Activated CD4-positive, CD25-positive, alpha-beta regulatory T cell (primary cell): ENCODE data around the gene COL4A1.

Source experiments
- DNase-seq, 4 experiments: peaks; one replicate each; lab custom pipeline; 2025; lab: John Stamatoyannopoulos, UW

Gene COL4A1

DNA sequence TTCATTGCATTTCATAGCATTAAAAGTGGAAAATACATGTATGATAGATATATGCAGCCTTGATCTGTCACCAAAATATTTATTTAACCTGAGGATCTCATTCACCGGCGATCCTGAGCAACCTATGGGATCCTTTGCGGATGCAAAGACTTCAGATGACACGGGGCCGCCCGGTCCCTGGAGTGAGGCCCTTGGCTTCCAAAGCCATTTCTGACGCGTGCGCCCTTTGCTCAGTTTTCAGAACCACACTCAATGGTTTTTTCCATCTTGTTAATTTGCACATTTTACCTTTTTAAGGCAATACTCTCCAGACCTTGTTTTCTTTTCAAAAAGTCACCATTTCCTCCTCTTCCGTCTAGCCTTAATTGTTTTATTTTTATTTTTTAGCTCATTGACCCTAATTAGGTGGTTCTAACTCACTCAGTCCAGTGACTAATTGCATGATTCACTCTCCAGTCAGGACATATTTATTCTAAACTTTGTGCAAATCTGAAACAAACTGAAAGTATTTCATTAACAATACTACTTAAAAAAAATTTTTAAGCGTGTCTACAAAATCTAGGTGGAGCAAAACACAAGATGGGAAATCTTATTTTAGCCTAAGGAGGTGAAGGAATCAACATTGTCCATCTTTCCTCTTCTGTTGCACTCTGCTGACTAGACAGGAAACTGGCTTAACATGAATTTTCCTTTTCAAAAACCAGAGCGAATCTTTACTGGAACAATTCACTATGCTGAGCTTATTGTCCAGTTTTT, 47.9 kb downstream of the COL4A1 start:
- no peak for DNase-seq

DNA sequence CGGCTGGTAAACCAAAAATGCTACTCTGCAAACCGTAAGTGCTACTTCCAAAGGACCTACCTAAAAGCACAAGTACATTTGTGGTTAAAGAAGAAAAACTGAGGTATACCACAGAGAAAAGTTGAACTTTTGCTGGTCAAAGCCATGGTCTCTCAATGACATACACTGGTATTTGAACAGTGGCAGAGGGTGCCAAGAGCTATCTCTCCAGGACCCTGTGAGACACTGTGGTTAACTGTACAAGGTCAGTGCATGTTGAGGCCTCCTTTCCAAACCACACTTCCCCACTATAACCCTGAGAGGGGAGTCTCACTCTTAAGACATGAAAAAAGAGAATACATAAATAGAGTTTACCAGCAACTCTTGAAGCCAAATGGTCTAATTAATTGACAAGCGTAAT, 49.5 kb downstream of the COL4A1 start:
- no peak for DNase-seq

DNA sequence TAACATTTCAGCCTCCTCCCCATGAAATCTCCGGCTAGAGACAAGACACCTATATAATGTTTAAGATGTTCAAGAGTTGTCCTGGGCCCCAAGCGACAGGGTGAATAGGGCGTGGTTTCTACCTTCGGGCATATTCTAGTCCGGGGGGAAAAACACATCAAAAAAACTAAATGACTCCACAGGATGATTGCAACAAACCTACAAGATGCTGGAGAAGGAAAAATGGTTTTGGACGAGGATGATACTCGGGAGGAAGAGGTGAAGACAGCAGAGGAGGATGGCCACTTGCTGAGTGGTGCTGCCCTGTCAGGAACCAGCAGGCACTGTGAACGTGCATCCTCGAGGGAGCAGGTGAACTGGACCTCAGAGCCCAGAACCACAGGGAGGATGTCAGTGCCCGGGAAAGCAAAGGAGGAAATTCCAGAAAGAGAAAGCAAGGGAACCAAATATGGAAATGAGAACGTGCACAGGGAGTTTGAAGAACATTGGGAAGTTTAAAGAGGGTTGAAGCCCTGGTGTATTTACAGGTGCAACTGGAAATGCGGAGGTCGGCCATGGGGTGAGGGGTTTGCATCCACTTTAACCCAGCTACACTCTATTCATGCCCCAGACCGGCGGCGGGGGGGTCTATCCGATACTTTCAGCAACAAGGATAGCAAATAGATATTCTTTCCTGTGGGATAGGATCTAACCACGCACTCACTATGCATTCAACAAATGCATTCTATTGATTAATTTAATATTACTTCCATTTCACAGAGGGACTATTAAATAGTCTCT, 50.6 kb downstream of the COL4A1 start:
- no peak for DNase-seq

DNA sequence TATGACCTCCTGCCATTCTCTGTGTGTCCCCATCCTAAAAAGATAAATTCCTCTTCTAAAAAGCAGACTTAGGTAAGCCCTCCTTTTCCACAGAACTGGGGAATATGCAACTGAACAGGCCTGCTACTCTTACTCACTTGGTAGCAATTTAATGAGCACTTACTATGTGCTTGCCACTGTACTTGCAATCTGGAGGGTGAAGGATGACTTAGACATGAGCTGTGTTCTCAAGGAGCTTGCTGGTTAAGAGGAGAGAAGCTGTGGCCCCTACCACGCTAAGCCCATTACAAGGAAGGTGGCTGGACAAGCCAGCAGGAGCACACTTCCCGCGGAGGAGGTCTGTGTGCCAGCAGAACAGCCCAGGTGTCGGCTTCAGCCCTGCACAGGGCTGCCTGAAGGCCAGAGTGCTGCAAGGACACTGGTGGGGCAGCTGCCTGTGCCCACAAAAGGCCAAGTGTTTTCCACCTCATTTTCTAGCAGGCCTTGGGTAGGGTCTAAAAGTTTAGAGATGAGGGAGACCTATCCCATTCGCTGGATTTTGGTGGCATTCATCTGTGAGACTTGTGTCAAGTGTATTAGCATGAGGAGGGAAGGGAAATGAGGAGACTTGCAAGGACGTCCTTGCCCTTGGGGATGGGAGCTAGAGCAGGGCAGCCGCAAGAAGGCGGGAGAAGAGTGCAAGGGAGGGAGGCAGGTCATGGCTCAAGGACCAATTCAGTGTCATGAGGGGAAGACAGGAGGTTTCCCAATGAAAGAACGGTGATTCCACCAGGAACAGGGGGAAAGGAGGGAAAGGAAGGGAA, 52.0 kb downstream of the COL4A1 start:
- no peak for DNase-seq

DNA sequence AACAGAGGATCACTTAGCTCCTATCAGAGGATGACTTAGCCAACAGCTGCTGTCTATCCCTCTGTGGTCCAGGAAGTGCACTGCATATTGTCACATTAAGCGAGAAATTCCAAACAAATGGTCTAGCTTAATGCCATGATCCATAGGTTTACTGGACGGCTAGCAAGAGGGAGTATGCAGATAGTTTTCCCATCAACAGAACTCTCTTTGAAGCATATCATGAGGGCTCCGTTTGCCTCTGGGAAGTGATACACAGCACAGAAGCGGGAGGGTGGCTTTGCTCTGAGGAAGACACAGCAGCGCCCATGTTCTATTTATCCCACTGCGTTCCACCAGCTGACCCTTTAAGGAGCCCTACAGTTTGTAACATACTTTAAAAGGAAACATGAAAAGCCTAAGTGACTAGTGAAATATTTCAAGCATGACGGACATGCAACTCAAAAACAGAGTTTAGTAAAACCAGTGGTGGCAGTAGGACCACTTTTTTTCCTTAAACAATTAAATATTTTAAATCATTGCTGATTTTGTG, 52.7 kb downstream of the COL4A1 start:
- no peak for DNase-seq

DNA sequence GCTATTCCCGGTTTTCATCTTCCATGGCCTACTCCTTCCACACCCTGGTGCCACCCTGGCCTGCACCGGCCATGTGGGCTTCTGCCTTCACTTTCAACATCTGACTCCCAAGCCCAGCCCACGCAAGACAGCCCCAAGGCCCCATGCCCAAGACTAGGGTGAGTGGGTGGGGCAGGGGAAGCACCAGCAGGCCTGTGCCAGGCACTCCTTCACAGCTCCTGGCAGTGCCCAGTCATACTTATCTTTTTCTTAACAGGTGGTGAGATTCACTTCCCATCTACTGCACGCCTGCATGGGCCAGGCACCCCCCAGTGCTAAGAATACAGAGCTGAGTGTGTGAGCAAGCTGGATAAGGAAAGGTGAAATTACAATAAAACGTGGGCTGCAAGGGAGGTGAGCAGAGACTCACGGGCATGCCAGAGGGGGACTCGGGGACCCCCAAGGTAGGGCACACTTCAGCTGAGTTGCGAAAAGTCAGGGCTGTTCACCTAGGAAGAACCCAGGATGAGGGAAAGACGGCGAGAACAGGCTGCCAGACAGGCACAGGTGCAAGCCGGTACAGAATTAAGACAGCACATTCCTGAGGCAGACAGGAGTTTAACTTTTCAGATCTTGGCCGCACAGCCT, 55.7 kb downstream of the COL4A1 start:
- DNase-seq: no peak

DNA sequence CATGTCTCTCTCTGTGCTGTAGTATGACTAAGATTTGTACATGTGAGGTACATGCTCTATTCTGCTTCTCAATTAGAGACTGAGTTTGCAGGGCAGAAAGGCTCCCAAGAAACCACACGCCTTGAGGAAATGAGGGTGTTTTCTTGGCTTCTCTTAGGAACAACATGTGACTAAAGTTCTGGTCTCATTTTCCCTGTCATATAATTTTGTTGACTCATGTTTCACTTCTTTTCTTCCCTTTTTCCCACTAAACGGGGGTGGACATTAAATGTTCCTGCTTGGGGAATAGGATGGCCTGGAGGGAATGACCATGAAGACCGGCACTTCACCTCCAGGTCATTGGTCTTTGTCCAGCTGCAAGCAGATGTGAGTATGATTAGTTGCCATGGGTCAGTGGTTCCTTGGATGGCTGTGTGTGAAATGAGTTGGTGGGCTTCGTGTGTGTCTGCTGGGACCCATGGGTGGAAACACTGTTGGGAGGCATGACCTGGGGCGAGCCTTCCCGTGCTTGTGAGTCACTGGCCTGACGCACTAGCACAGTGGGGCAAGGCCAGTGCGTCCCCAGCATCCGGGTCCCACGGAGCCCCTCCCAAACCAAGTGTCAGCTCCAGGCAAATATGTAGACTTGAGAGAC, 56.6 kb downstream of the COL4A1 start:
- no peak for DNase-seq

DNA sequence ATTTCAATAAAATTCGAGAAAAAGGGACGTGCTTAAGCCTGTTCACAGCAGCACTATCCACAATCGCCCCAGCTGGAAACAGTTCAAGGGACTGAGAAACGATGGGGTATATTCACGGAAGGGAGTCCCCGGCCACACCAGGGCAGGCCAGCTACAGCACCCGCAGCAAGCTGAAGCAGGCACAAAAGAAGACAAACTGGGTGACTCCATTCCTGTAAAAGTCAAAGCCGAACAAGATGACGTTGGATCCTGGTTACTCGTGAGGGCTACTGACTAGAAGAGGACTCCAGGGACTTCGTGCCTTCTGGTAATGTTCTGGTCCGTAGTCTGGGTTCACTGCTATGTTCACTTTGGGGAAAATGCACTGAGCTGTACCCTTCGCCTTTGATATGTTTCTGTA, 57.6 kb downstream of the COL4A1 start:
- no peak for DNase-seq

DNA sequence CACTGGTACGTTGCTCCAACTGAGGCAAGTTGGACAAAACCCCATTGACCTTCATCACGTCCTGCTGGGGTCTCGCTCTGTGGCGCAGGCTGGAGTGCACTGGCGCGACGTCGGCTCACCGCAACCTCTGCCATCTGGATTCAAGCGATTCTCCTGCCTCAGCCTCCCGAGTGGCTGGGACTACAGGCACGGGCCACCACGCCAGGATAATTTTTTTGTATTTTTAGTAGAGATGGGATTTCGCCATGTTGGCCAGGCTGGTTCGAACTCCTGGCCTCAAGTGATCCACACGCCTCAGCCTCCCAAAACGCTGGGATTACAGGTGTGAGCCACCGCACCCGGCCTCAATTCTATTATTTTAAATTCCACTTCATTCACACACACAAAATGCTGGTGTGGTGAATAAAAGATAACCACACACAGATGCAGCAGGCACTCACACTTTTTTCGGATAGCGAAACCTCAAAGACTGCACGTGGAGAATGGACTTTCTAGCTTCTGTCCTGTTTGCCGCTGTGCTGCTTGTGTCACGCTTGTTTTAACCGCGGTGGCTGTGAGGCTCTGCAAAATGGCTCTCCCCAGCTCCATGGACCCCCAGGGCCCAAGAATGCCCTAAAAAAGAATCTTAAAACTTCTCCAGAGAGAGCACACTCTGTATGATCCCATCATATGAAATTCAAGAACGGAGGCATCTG, 58.4 kb downstream of the COL4A1 start:
- no peak for DNase-seq

DNA sequence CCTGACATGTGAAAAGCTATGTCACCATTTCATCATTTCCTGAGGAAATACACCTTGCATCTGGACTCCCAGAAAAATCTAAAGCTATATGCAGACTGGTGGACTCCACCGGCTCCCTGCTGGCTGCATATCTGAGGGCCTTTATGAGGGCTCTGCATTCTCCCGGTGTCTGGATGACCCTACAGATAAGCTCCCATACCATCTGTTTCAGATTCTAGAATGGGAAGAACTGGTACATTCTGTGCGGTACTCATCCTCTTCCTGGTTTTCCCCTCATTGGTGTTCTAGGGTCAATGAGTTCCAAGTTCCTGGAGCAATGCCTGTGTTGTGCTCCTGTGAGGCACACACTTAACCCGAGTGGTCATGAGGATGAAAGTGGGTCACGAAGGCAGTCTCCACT, 60.4 kb downstream of the COL4A1 start:
- no peak for DNase-seq

DNA sequence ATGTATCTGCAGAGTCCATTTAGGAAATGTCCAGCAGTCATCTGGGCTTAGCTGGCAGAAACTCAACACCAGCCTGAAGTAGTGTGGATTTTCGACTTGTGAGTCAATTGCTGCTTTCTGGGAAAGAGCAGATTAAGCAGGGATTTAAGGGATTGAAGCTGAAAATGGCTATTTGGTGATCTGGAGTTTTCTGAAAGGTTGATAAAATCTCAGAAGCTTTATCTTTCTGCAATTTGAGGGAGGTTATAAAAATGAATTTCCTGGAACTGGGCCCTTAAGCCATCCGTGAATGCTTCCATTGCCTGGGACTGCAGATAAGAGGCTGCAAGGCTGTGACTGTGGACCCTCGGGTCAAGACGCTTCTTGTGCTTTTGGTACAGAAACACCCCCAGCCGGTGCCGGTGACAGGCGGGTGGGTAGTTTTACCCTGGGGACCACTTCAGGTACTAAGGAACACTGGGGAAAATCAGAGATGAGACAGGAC, 61.5 kb downstream of the COL4A1 start:
- no peak for DNase-seq

DNA sequence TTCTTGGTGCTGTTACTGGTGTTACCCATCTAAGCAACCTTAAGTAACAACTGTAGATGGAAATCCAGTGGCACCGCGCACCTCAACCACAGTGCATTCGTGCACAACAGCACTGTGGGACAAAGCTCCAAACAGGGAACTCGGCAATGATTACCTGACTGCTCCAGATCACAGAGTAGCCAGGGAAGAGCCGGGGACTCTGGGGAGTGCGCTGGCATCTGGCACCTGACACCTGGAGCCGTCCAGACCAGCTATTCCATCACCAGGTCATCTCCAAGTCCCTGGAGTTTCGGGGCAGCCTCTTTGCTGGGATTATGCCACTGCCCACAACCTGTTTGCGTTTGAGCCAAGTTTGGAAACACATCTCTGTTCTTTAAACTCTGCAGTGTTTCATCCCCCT, 62.0 kb downstream of the COL4A1 start:
- DNase-seq: no peak

DNA sequence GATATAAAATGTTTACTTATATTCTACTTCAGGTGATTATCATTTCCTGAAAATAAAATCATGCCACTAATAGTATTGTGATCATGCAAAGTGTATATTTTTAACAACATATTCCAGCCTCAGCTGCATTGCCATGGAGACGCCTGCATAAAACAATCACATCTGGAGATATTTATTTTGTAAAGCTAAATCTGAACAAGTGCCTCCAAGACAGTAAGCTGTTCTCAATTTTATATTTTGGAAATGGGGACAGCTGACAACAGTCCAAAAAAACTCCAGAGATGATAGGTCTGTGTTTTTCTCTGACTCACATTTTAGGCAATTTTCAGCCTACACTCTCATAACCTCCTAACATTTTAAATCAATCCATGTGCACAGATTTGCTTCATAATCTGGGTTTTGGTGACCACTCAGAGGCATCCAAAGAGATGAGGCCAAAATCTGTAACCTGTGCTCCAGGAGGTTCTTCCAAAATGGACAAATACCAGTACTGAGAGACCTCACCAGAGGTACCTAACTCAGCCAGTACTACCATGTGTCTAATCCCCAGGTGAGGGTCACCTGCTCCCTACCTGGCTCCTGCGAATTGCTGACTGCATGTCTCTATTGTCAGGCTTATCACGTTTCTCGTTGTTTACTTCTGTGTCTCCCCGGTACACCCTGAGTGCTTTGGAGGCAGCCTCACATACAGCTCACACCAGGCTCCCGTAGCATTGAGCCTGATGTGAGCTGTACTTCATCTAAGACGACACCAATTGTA, 62.7 kb downstream of the COL4A1 start:
- DNase-seq: no peak

DNA sequence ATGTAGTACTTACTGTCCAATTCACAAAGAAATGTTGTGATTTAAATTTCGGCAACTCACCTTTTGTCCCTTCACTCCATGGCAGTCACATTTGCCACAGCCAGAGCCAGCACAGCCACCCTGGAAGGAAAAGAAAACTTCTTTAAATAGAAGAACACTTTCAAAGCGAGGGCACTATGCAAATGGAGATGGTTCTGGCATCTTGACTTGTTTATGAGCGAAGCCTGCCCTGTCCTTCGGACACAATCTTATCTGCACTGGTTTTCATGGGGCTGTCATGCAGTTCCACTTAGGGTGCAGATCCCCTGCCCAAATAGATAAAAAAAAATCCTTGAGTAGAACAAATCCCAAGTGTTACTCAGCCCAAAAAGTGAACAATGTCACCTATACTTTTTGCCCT, 64.3 kb downstream of the COL4A1 start:
- no peak for DNase-seq

DNA sequence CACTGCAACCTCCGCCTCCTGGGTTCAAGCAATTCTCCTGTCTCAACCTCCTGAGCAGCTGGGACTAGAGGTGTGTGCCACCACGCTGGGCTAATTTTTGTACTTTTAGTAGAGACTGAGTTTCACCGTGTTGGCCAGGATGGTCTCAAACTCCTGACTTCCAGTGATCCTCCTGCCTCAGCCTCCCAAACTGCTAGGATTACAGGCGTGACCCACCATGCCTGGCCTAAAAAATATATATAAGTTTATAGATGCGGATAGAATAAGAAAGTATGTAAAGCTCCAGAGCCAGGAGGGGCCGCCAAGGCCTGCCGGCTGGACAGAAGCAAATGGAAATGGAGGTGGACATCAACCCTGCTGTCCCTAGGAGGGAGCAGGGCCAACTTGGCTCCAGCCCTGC, 66.0 kb downstream of the COL4A1 start:
- no peak for DNase-seq

DNA sequence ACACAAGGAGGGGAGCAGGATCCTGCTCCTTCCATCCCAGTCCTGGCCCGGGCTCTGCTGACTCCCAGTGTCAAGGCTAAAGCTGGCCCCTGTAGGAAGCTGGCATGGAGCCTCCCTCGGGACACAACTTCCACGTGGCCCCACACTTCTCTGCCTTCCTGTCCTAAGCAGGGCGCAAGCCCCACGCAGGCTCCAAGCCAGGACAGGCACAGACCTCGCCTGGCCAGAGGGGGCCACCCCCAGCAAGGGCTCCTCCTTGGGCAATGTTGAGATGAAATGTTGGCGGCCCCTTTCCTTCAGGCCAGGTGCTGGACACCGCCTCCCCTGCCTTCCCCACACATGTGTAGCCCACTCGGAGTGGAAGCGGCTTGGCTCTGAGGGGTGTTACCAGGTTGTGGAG, 66.6 kb downstream of the COL4A1 start:
- DNase-seq: no peak

DNA sequence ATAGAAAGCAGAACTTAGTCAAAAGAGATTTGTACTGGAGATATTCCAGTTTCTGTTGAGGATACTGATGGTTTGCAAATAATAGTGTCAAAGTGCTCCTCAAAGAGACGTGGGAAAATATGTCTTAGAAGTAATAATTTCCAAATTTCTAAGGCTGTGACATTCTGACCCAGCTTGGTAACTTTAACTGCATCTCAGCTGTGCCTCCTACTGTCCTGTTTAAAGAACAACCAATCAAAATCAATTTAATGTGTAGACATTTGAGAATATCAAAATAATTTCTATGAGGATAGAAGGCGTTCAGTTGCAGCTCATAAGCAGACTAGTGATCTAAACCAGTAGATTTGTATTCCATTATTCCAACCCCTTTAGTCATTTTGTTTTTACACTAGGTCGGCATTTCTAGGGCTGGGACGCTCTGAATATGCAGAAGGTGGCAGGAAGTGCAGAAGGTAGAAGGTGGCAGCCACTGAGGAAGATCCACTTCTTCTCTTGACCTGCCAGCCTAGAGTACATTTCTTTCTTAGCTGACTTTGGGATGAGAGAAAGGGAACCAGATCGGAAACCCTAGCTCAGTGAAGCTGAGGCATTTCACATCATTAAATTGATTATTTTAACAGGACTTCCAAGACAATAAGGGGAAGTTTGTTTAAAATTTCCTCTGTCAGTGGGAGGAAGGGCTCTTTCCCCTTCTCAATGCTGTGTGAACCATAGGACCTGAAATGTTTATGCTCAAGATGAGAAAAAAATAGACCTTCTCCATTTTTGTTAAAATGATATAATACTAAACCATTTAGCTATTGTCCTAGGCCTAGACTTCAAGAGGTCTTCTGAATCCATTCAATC, 67.5 kb downstream of the COL4A1 start:
- DNase-seq: no peak

DNA sequence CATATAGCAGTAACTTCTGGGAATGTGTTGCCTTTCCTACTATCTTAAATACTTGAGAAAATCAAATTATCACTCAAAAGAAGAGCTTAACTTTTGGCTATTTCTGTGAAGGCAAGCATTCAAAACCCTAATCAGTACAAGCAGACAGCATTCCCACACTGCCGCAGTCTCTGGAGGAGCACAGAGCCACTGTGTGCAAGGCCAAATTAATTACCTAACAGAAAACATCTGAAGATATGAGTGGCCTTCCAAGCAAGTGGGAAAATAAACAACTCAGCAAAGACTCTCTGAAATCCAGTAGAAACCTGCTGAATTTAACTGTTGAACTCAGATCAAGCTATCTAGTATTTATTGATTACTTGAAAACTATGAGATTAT, 68.2 kb downstream of the COL4A1 start:
- DNase-seq: no peak
